GM18505 (cell line): ENCODE data around the gene OR2D2.
"Not testable (repeated sequence)": the region's sequence is repeated elsewhere in the genome, so short reads cannot be mapped to it uniquely, and the experiment has no call there.

Source experiments
- ATAC-seq: cut with Tn5 transposase; IDR thresholded peaks from one replicate; pipeline ENCODE4 v1.9.1; 2021; ENCODE audit not compliant: unreplicated experiment
- POLR2A ChIP-seq: IDR thresholded peaks from 4 replicates; pipeline ENCODE4 v1.6.1; 2011; ENCODE audit warnings: borderline replicate concordance; ENCODE audit not compliant: insufficient read depth, insufficient read length; ENCODE audit errors: extremely low read depth

OR2D2 gene

DNA sequence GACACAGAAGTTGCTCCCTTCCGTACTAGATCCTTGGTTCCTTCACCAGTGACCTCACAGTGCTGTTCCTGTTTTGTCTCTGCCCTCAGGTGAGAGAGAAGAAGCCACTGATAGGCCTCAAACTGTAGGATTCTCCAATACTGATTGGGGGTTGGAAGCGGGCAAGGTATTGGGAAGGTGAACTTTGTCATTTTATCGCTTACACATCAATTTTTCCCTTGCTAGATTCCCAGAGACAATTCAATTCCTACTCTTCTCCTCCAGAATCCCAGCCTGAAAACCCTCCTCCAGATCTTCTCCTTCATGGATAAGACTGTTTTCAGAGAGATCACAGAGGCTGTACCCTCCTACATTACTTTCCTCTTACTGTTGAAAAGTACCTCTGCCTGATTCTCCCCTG is 19.1 kb upstream of the OR2D2 start:
- ATAC-seq, result no peak
- no peak for TF ChIP-seq POLR2A

DNA sequence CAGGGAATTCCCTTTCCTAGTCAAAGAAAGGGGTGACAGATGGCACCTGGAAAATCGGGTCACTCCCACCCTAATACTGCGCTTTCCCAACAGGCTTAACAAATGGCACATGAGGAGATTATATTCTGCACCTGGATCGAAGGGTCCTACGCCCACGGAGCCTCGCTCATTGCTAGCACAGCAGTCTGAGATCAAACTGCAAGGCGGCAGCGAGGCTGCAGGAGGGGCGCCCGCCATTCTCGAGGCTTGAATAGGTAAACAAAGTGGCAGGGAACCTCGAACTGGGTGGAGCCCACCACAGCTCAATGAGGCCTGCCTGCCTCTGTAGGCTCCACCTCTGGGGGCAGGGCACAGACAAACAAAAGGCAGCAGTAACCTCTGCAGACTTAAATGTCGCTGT is 12.5 kb upstream of the OR2D2 start:
- not testable (repeated sequence) for ATAC-seq

DNA sequence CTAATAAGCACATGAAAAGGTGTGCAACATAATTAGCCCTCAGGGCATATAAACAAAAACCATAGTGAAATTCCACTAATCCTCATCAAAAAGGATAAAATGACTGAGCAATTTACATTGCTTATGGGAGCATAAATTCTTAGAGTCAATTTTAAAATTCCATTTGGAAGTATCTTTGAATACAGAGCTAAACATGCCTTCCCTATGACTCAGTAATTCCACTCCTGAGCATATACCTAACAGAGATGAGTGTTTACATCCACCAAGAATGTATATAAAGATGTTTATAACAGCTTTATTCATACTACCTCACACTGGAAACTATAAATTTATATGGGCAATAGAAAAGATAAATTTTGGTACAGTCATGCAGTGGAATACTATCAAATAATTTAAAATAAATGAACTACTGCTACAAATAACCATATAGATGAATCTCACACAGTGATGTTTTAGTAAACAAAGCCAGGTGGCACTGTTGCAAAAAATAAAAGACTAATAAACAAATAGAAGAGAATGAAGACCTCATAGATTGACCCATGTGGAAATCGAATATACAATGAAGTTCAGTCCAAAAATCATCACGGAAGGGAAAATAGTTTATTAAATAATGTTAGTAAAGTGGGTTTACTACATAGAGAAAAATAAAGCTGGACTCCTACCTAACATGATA is 8.2 kb upstream of the OR2D2 start:
- TF ChIP-seq POLR2A, result no peak

DNA sequence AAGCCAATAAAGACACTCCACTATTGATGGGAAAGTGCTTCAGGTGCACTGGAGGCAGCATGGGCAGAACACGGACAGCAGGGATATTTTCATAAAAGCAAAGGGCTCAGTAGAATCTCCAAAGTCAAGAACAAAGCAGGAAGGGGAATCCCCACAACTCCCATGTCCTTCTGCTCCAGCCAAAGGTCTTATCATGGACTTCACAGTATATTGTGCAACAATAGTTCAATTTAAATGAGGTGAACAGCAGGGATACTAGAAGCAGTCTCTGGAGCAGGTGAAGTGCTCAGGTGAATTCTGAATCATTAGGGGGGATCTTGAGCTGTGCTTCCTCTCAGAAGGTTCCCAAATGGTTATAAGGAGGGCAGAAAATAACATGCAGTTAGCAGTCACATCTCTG is 6.6 kb upstream of the OR2D2 start:
- TF ChIP-seq POLR2A, result no peak
- ATAC-seq, result no peak

More for the DNA sequence above, 8.2 kb upstream of the OR2D2 start:
- ATAC-seq, result no peak

DNA sequence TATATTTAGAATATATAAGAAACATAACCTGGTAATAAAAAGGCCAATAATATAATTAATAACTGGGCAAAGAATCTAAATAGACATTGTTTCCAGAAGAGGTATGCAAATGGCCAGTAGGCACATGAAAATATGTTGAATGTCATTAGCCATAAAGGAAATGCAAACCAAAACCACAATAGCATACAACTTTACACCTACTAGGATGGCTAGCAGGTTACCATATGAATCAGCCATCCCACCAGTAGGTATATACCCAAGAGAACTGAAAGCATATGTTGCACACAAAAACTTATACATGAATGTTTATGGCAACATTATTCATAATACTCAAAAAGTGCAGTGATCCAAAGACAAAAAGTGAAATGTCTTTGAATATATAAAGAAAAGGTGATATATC is 2.7 kb upstream of the OR2D2 start:
- no peak for TF ChIP-seq POLR2A
- peak; percentile 96 for ATAC-seq

DNA sequence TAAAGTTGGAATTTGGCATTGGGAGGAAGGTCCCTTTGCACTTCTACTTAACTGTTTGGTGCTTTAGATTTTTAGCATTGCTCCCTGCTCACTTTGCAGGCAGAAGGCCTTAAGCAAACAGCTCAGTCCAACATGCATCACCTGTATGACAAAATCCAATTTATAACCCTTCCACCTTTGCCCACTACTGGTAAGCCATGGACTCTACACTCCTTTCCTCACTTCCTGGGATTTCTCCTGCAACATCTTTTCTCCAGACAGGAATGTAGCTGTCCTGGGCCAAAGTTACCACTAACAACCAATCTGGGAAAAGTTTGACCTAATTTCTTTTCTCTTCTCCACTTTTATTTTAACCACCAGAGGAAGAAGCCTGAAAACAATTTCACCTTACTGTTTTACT is 1.8 kb upstream of the OR2D2 start:
- no peak for TF ChIP-seq POLR2A
- ATAC-seq, result no peak

DNA sequence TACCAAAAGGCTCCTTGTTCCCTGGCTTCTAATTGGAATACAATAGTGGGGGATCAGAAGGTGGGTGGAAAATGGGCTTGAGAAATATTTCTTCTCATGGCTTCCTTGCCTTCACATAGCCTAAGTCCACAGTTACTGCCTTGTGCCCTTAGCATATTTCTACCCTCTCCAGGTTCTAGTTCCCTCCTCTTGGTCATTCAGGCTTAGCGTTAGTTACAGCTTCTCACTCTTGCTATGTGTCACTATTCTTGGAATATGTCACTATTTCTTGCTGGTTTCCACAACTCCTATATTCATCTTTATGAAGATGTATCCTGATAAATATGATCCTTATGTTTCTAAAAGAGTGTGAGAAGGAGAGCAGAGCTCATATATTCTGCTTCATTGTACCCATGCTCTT is 2.5 kb downstream of the OR2D2 start:
- ATAC-seq, result no peak
- TF ChIP-seq POLR2A, result no peak

DNA sequence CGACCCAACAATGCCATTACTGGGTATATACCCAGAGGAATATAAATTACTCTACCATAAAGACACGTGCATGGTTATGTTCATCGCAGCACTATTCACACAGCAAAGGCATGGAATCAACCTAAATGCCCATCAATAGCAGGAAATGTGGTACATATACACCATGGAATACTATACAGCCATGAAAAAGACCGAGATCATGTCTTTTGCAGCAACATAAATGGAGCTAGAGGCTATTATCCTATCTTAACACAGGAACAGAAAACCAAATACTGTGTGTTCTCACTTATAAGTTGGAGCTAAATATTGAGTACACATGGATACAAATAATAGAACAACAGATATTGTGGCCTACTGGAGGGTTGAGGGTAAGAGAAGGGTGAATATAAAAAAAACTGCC is 3.5 kb downstream of the OR2D2 start:
- ATAC-seq, result no peak
- TF ChIP-seq POLR2A, result no peak

DNA sequence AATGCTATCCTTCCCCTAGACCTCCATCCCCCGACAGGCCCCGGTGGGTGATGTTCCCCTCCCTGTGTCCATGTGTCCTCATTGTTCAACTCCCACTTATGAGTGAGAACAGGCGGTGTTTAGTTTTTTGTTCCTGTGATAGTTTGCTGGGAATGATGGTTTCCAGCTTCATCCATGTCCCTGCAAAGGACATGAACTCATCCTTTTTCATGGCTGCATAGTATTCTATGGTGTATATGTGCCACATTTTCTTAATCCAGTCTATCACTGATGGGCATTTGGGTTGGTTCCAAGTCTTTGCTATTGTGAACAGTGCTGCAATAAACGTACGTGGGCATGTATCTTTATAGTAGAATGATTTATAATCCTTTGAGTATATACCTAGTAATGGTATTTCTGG is 4.6 kb downstream of the OR2D2 start:
- not testable (repeated sequence) for ATAC-seq

DNA sequence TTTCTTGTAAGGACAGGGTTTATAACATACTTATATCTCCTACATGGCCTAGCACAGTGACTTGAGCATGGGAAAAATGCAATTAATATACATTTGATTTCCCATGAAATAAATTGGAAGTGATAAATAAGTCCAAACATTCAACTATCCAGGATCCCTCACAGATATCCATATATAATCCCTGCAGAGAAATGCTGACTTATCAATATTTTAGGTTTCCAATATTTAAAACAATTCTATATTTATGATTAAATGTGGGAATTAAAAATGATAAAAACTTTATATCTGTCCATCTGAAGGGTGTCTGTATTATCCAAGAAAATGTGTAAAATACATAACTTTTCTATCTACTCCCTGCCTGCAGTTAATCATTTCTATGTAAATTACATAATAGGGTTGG is 9.5 kb downstream of the OR2D2 start:
- no peak for TF ChIP-seq POLR2A
- no peak for ATAC-seq

DNA sequence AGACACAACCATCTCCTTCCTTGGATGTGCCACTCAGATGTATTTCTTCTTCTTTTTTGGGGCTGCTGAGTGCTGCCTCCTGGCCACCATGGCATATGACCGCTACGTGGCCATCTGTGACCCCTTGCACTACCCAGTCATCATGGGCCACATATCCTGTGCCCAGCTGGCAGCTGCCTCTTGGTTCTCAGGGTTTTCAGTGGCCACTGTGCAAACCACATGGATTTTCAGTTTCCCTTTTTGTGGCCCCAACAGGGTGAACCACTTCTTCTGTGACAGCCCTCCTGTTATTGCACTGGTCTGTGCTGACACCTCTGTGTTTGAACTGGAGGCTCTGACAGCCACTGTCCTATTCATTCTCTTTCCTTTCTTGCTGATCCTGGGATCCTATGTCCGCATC is 15.4 kb downstream of the OR2D2 start:
- no peak for TF ChIP-seq POLR2A
- ATAC-seq, result no peak

DNA sequence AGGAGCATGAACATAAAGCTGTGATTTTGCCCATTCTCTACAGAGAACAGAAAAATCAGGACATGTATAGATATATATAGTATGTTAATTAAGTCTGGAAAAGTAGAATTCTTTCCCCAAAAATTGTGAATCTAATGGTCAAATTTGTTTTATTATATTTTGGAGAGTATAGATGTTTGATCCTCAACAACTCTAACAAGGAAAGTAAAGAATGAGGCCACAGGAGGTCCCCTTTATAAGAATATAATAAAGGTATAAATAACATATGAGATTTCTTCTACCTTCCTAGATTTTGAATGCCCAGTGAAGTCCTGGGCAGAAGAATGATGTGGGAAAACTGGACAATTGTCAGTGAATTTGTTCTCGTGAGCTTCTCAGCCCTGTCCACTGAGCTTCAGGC is 16.0 kb downstream of the OR2D2 start, which contains the start of gene OR10A4:
Gene OR10A4, plus strand, starts transcription at position 301 of the 400 bp plus-strand sequence. Its CDS starts 23 bp downstream, at position 324.
- no peak for TF ChIP-seq POLR2A
- ATAC-seq, result no peak

DNA sequence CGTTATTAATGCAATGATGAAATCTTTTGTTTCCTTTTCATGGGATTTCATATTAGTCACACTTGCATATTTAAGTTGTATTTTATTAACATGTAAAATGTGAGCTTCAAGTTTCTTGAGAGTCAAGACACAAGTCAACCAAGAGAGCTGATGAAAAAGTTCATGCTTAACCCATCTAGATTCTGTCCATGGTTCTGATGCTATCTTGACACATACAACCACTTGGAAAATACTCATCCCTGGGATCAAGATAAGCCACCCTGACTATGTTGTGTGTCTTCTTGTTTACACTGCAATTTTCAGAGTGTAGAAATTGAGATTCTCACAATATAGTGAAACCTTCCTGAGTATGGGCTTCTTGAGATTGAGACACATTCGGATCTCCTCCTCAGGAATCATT is 16.5 kb downstream of the OR2D2 start:
- no peak for ATAC-seq
- TF ChIP-seq POLR2A, result no peak

DNA sequence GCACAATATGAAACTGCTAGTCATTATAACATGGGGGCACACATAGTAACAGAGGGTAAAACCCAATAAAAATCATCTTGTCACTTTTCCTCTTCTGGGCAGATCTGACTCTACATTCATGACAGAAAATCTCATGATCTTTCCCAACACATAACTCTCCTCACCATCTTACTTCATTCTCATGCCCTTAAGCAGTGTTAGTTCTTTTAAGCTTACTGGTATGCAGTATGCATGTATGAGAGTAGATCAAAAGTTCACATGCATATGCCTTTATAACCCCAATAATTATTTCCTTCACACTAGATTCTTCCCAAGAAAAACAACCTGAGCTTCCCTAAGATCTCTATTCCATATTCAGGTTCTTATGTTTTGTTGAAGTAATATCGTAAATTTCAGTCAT is 21.0 kb downstream of the OR2D2 start:
- no peak for ATAC-seq
- no peak for TF ChIP-seq POLR2A

DNA sequence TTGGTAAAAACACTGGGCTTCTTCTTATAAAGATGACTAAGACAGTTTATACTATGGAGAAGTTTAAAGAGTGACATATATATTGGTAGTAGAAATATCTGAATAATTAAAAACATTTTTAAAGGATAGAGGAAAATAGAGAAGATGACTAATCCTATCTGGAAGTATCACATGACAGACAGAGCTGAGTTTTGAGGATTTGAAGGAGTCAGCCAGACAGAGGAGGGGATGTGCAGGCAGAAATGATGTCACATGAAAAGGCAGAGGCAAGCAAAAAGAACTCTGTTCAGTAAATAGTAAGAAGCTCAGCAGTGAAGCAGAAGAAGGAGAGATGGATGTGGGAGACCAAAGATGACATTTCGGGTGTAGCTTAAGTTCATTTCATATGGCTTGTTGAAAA is 27.9 kb downstream of the OR2D2 start:
- TF ChIP-seq POLR2A, result no peak
- ATAC-seq, result no peak

DNA sequence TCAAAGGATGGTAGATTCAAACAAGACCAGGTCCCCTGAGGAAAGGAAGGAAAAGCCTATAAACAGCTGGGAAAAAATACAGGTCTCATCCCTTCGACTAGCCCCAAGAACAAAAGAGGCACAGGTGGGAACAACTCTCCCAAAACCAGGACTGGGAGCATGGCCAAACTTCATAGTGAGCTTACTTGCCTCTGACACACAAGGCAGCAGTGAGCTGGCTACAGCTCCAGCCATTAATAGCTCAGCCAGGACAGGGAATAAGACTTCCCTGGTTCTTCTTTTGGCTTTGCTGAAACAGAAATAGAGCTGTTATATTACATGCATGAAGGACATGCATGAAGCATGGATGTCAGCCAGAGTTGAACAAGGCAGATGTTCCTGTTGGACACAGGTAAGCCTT is 29.3 kb downstream of the OR2D2 start, which contains the start of gene OR10A2:
Gene OR10A2, plus strand, starts transcription at position 97 of the 400 bp plus-strand sequence. CDS start 6,698 bp downstream, outside the sequence.
- no peak for ATAC-seq
- TF ChIP-seq POLR2A, result no peak

DNA sequence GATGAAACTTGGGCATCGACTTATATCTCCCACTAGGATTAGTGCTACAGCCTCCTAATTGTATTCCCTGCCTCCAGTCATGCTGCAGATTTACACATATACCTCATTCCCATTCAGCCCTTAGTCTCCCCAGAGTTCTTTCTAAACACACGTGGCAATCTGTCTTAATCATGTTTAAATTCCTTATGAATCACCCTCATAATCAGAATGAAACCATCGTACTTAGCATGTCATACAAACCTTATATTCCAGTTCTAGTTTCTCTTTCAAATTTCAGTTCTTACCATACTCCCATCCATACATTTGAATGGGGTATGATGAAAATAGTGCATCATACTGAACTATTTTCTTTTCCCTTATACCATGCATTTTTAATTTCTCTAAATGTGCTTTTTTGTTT is 35.4 kb downstream of the OR2D2 start:
- ATAC-seq, result peak; percentile 71

More for the DNA sequence above, 35.4 kb downstream of the OR2D2 start:
- TF ChIP-seq POLR2A, result no peak
